ENCODE data around the gene HRH2. TPM values are rescaled to one million over a fixed set of nuclear protein-coding genes. Genes with fewer than 3 reads are reported as not detected.

The HRH2 gene
- total and polyA plus RNA-seq, 8 donors, result 4.1 to 22.0 (median 8.2) TPM

DNA sequence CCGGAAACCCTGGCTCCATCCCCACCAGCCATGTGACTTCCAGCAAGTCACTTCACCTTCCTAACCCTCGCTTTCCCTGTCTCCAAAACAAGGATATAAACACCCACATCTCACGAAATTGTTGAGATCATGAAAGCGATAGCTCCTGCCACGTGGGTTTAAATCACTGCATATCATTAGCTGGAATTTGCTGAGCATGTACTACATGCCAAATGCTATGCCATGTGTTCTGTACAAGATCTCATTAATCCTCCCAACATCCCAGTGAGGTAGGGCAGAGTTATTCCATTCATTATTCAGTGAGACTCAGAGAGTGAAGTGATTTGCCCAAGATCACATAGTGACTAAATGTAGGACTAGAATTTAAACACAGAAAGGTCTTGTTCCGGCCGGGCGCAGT is 29.2 kb upstream of the HRH2 start:
- TF ChIP-seq CTCF (IDR thresholded peaks at IDR 0.05), result no peak
- H3K4me3 ChIP-seq, result no peak overlapping the region
- H3K27me3 ChIP-seq, result peaks cover 0 to 5% of the 10 kb centered on the region in 2 donors
- no peaks in the 10 kb centered on the region for H3K4me1 ChIP-seq
- H3K9me3 ChIP-seq, result peaks cover 0 to 19% of the 10 kb centered on the region in 2 donors
- intact Hi-C loops (cut with DNase I), result no loop called here
- ATAC-seq (no peak), DNase-seq (no peak)
- H3K36me3 ChIP-seq, result no peaks in the 10 kb centered on the region
- H3K27ac ChIP-seq, result no peak overlapping the region

DNA sequence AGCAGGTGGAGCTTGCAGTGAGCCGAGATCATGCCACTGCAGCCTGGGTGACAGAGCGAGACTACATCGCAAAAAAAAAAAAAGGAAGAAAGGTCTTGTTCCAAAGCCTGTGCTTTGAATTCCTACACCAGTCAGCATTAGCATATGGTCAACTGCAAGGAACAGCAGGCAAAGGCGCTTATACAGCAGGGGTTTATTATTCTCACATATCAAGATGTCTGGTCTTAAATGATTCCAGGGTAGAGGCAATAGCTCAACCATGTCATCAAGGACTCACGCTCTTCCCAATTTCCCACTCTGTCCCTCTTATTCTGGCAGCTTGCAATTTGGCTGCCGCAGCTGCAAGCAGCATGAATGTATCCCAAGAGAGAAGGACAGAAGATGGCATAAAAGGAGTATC is 28.6 kb upstream of the HRH2 start:
- H3K27me3 ChIP-seq, result peaks cover 0 to 5% of the 10 kb centered on the region in 2 donors
- intact Hi-C loops (cut with DNase I), result no loop called here
- no peaks in the 10 kb centered on the region for H3K4me1 ChIP-seq
- ATAC-seq, result no peak
- peaks cover 0 to 19% of the 10 kb centered on the region in 2 donors for H3K9me3 ChIP-seq
- H3K36me3 ChIP-seq, result no peaks in the 10 kb centered on the region
- TF ChIP-seq CTCF (IDR thresholded peaks at IDR 0.05), result no peak
- no peak overlapping the region for H3K4me3 ChIP-seq
- no peak for DNase-seq
- no peak overlapping the region for H3K27ac ChIP-seq

DNA sequence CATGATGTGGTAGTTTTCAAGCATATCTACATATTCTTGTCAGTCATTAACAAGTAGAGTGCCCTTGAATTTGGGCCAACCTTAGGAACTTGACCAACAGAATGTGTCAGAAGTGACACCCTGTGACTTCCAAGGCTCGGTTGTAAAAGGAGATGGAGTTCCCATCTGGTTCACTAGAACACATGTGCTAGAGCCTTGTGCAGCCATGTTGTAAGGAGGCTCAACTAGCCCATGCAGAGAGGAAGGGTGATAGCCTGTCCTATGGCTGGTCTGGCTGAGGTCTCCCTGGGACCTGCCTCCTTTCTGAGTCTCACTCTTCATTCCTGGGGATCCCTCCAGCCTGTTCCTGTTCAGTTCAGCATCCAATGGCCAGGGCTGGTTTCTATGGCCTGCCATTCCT is 28.1 kb upstream of the HRH2 start:
- no peaks in the 10 kb centered on the region for H3K4me1 ChIP-seq
- peaks cover 0 to 19% of the 10 kb centered on the region in 2 donors for H3K9me3 ChIP-seq
- H3K27me3 ChIP-seq, result peaks cover 0 to 5% of the 10 kb centered on the region in 2 donors
- H3K36me3 ChIP-seq, result no peaks in the 10 kb centered on the region
- ATAC-seq (no peak), DNase-seq (no peak)
- intact Hi-C loops (cut with DNase I), result no loop called here
- H3K4me3 ChIP-seq, result no peak overlapping the region
- TF ChIP-seq CTCF (IDR thresholded peaks at IDR 0.05), result no peak
- H3K27ac ChIP-seq, result no peak overlapping the region

DNA sequence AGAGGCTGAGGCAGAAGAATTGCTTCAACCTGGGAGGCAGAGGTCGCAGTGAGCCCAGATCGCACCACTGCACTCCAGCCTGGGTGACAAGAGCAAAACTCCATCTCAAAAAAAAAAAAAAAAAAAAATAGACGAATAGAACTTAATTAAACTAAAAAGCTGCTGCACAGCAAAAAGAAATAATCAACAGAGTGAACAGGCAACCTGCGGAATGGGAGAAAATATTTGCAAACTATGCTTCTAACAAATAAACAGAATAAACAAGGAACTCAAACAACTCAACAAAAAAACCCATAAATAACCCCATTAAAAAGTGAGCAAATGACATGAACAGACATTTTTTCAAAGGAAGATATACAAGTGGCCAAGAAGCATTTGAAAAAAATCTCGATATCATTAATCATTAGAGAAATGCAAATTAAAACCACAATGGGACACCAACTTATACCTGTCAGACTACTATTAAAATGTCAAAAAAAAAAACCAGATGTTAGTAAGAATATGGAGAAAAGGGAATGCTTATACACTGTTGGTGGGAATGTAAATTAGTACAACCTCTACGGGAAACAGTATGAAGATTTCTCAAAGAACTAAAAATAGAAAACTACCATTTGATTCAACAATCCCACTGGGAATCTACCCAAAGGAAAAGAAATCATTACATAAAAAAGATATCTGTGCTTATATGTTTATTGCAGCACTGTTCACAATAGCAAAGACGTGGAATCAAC is 21.9 kb upstream of the HRH2 start:
- intact Hi-C loops (cut with DNase I), result no loop called here
- no peak for ATAC-seq

More for the DNA sequence above, 21.9 kb upstream of the HRH2 start:
- Histone ChIP-seq H3K27me3 (peaks cover 0 to 19% of the 10 kb centered on the region in 2 donors), H3K36me3 (no peaks in the 10 kb centered on the region), H3K27ac (no peak overlapping the region), H3K9me3 (no peaks in the 10 kb centered on the region), H3K4me3 (no peak overlapping the region), H3K4me1 (peaks cover 0 to 43% of the 10 kb centered on the region in 2 donors)
- TF ChIP-seq CTCF (IDR thresholded peaks at IDR 0.05), result no peak
- DNase-seq, result no peak

Measured in left lung (tissue), 10 donors.